Stimulated activated CD8-positive, alpha-beta memory T cell treated with anti-CD3 and anti-CD28 coated beads, Interleukin-2, amount 100 ng/mL, for 1 hour (primary cell): ENCODE measurements around the gene DHX9.

Experiments used
- DNase-seq, 2 donors: peaks; one replicate each; pipeline ENCODE4 v3.0.0-alpha.2; 2020; ENCODE audit warnings: low read depth in 2 of 2

DHX9 gene

GRCh38 chr1:182841368-182841988, 2.3 kb downstream of the DHX9 start:
- DNase-seq: no peak

GRCh38 chr1:182842265-182842664, 3.1 kb downstream of the DHX9 start:
- no peak for DNase-seq

GRCh38 chr1:182845379-182845778, 6.2 kb downstream of the DHX9 start:
- DNase-seq: no peak

GRCh38 chr1:182845894-182846293, 6.7 kb downstream of the DHX9 start:
- no peak for DNase-seq

- DNase-seq: no peak
Measured at GRCh38 chr1:182847105-182847504, 8.0 kb downstream of the DHX9 start.

GRCh38 chr1:182848736-182849135, 9.6 kb downstream of the DHX9 start:
- DNase-seq: no peak

- no peak for DNase-seq
Measured at GRCh38 chr1:182850319-182850718, 11.2 kb downstream of the DHX9 start.

GRCh38 chr1:182851825-182852224, 12.7 kb downstream of the DHX9 start:
- no peak for DNase-seq

- DNase-seq: no peak
Measured at GRCh38 chr1:182855911-182856310, 16.8 kb downstream of the DHX9 start.

GRCh38 chr1:182857212-182857611, 18.1 kb downstream of the DHX9 start:
- DNase-seq: no peak

GRCh38 chr1:182860658-182861057, 21.5 kb downstream of the DHX9 start:
- no peak for DNase-seq

GRCh38 chr1:182861994-182862393, 22.8 kb downstream of the DHX9 start:
- DNase-seq: no peak

- DNase-seq: no peak
Measured at GRCh38 chr1:182862827-182863226, 23.7 kb downstream of the DHX9 start.

- no peak for DNase-seq
Measured at GRCh38 chr1:182863940-182864339, 24.8 kb downstream of the DHX9 start.

- DNase-seq: no peak
Measured at GRCh38 chr1:182867861-182868260, 28.7 kb downstream of the DHX9 start.

GRCh38 chr1:182869241-182869666, 30.1 kb downstream of the DHX9 start:
- no peak for DNase-seq

GRCh38 chr1:182872881-182873280, 33.7 kb downstream of the DHX9 start:
- DNase-seq: no peak

GRCh38 chr1:182875889-182876288, 36.7 kb downstream of the DHX9 start:
- no peak for DNase-seq

- no peak for DNase-seq
Measured at GRCh38 chr1:182877331-182877730, 38.2 kb downstream of the DHX9 start.

- DNase-seq: no peak
Measured at GRCh38 chr1:182877842-182878241, 38.7 kb downstream of the DHX9 start.

GRCh38 chr1:182884872-182885271, 45.7 kb downstream of the DHX9 start:
- DNase-seq: no peak

- DNase-seq: no peak
Measured at GRCh38 chr1:182885591-182885990, 46.4 kb downstream of the DHX9 start.

- DNase-seq: no peak
Measured at GRCh38 chr1:182886985-182887384, 47.8 kb downstream of the DHX9 start.
